CD4-positive, alpha-beta T cell (primary cell): Measurements from ENCODE around the gene TARS2. TPM values are rescaled to one million over a fixed set of nuclear protein-coding genes. Genes with fewer than 3 reads are reported as not detected.

Experiments used
- ATAC-seq: fragments of 200-7000 bp; cut with Tn5 transposase; one replicate; pipeline ENCODE4 v1.10.0; 2022; ENCODE audit warnings: mild to moderate bottlenecking; ENCODE audit not compliant: poor library complexity
- CTCF ChIA-PET: fragments of 350-600 bp; sonication (Branson Sonifier 250); formaldehyde crosslinking; loops from one replicate; lab custom pipeline; 2021; ENCODE audit warnings: antibody characterized with exemption, inconsistent platforms; lab: Charles Lee
- POLR2A ChIA-PET: fragments of 350-600 bp; sonication (Branson Sonifier 250); formaldehyde crosslinking; loops from one replicate; lab custom pipeline; 2021; ENCODE audit warnings: antibody characterized with exemption, inconsistent platforms; lab: Charles Lee
- DNase-seq, 14 experiments: peaks; one replicate each; pipeline ENCODE4 v3.0.0-alpha.2; 2013 to 2020; ENCODE audit warnings: mixed read lengths in 2 of 14
- H3K27ac ChIP-seq, 2 donors: one replicate each; pipeline versions ENCODE4 v1.5.1 to v1.7.0; 2013; ENCODE audit warnings: low read length in 2 of 2, low read depth in 1 of 2, mild to moderate bottlenecking in 1 of 2
- H3K27me3 ChIP-seq, 2 experiments: 1 replicate in 1 of 2; 2 replicates in 1 of 2; pipeline versions ENCODE4 v1.6.1 to v1.7.0; 2013; ENCODE audit warnings: low read length in 2 of 2, control low read depth in 1 of 2, mild to moderate bottlenecking in 1 of 2, moderate library complexity in 1 of 2; ENCODE audit not compliant: insufficient read depth in 2 of 2, control insufficient read depth in 1 of 2
- H3K36me3 ChIP-seq: one replicate; pipeline ENCODE4 v1.6.1; 2013; ENCODE audit warnings: low read length, control low read depth; ENCODE audit not compliant: insufficient read depth
- H3K4me1 ChIP-seq: one replicate; pipeline ENCODE4 v1.6.1; 2013; ENCODE audit warnings: low read length, control low read depth; ENCODE audit not compliant: insufficient read depth
- H3K4me3 ChIP-seq: one replicate; pipeline ENCODE4 v1.5.1; 2013; ENCODE audit warnings: mild to moderate bottlenecking, low read length, moderate library complexity
- H3K9me3 ChIP-seq, 2 experiments: 1 replicate in 1 of 2; 2 replicates in 1 of 2; pipeline versions ENCODE4 v1.6.1 to v1.7.0; 2013; ENCODE audit warnings: low read length in 2 of 2, mild to moderate bottlenecking in 2 of 2, control low read depth in 1 of 2, moderate library complexity in 1 of 2; ENCODE audit not compliant: control insufficient read depth in 1 of 2, insufficient read depth in 1 of 2
- H3K27ac Mint-ChIP-seq: one replicate; pipeline ENCODE4 v1.8.0; 2020; ENCODE audit warnings: mixed read lengths
- H3K27me3 Mint-ChIP-seq: one replicate; pipeline ENCODE4 v1.8.0; 2021; ENCODE audit warnings: mixed read lengths
- H3K36me3 Mint-ChIP-seq: one replicate; pipeline ENCODE4 v1.8.0; 2021; ENCODE audit warnings: low read depth, mixed read lengths
- H3K4me1 Mint-ChIP-seq: one replicate; pipeline ENCODE4 v1.8.0; 2021; ENCODE audit warnings: low read depth, mixed read lengths
- H3K4me3 Mint-ChIP-seq: one replicate; pipeline ENCODE4 v1.8.0; 2020; ENCODE audit warnings: mild to moderate bottlenecking, mixed read lengths
- H3K9me3 Mint-ChIP-seq: one replicate; pipeline ENCODE4 v1.8.0; 2020; ENCODE audit warnings: mixed read lengths
- intact Hi-C, 2 experiments: fragments of 100-400 bp; cut with DNase I in 1 of 2; cut with micrococcal nuclease in 1 of 2; formaldehyde crosslinking; loops; one replicate each; pipeline versions ENCODE4 v1.15.1 to v1.9.0; 2023 to 2025; cut with DNase I, micrococcal nuclease
- total RNA-seq, 174 experiments: library from RNA in 2 of 174; stranded (reverse) in 2 of 174; gene quantifications; one replicate each; pipeline ENCODE4 v1.2.3 and lab custom pipeline; 2021 to 2026
- TF ChIP-seq, protein P1 (sequence below): fragments of 200-600 bp; IDR thresholded peaks from one replicate; pipeline ENCODE4 v1.8.0; 2022; ENCODE audit warnings: antibody characterized with exemption, mild to moderate bottlenecking

TARS2 gene
- total RNA-seq, 2 experiments from 2014 or later: 22.8 to 25.3 TPM

- H3K4me3 Mint-ChIP-seq: no peak overlapping the region
- peaks cover 4% of the 10 kb centered on the region for H3K36me3 Mint-ChIP-seq
- H3K9me3 Mint-ChIP-seq: no peaks in the 10 kb centered on the region
- POLR2A ChIA-PET: interaction anchor here (1.3 kb wide), 1 partner anchor 25 kb away, joined by 9 read pairs; the partner anchor contains the start of gene MCL1
- no peak overlapping the region for H3K27ac ChIP-seq
- H3K4me1 Mint-ChIP-seq: peaks cover 19% of the 10 kb centered on the region
- ATAC-seq (no peak), DNase-seq (no peak)
- peaks cover 47% of the 10 kb centered on the region for H3K4me1 ChIP-seq
- TF ChIP-seq, protein P1, sequence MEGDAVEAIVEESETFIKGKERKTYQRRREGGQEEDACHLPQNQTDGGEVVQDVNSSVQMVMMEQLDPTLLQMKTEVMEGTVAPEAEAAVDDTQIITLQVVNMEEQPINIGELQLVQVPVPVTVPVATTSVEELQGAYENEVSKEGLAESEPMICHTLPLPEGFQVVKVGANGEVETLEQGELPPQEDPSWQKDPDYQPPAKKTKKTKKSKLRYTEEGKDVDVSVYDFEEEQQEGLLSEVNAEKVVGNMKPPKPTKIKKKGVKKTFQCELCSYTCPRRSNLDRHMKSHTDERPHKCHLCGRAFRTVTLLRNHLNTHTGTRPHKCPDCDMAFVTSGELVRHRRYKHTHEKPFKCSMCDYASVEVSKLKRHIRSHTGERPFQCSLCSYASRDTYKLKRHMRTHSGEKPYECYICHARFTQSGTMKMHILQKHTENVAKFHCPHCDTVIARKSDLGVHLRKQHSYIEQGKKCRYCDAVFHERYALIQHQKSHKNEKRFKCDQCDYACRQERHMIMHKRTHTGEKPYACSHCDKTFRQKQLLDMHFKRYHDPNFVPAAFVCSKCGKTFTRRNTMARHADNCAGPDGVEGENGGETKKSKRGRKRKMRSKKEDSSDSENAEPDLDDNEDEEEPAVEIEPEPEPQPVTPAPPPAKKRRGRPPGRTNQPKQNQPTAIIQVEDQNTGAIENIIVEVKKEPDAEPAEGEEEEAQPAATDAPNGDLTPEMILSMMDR: no peak
- H3K27me3 ChIP-seq: peaks cover 0 to 5% of the 10 kb centered on the region in 2 experiments
- CTCF ChIA-PET: no interaction called here
- H3K4me3 ChIP-seq: no peak overlapping the region
- no peak overlapping the region for H3K27ac Mint-ChIP-seq
- intact Hi-C loops: no loop called here
- H3K9me3 ChIP-seq: no peaks in the 10 kb centered on the region
- H3K27me3 Mint-ChIP-seq: peaks cover 12% of the 10 kb centered on the region
- peaks cover 14% of the 10 kb centered on the region for H3K36me3 ChIP-seq
Measured at GRCh38 chr1:150554086-150554452, 66.8 kb downstream of the TARS2 start.

GRCh38 chr1:150555198-150555970 lies 68.2 kb downstream of the TARS2 start:
- Mint-ChIP-seq H3K4me1 (peaks cover 18% of the 10 kb centered on the region), H3K36me3 (peaks cover 9% of the 10 kb centered on the region), H3K9me3 (no peaks in the 10 kb centered on the region), H3K4me3 (peak overlapping the region; percentile 51), H3K27me3 (peaks cover 7% of the 10 kb centered on the region), H3K27ac (no peak overlapping the region)
- Histone ChIP-seq H3K27ac (no peak overlapping the region), H3K4me3 (no peak overlapping the region), H3K4me1 (peaks cover 50% of the 10 kb centered on the region), H3K27me3 (no peaks in the 10 kb centered on the region), H3K9me3 (no peaks in the 10 kb centered on the region), H3K36me3 (peaks cover 14% of the 10 kb centered on the region)
- ATAC-seq (no peak), DNase-seq (peak in 1 of 14 experiments; percentile 45)
- TF ChIP-seq, protein P1: no peak
- POLR2A ChIA-PET: no interaction called here
- CTCF ChIA-PET: no interaction called here
- intact Hi-C loops: no loop called here

DNA sequence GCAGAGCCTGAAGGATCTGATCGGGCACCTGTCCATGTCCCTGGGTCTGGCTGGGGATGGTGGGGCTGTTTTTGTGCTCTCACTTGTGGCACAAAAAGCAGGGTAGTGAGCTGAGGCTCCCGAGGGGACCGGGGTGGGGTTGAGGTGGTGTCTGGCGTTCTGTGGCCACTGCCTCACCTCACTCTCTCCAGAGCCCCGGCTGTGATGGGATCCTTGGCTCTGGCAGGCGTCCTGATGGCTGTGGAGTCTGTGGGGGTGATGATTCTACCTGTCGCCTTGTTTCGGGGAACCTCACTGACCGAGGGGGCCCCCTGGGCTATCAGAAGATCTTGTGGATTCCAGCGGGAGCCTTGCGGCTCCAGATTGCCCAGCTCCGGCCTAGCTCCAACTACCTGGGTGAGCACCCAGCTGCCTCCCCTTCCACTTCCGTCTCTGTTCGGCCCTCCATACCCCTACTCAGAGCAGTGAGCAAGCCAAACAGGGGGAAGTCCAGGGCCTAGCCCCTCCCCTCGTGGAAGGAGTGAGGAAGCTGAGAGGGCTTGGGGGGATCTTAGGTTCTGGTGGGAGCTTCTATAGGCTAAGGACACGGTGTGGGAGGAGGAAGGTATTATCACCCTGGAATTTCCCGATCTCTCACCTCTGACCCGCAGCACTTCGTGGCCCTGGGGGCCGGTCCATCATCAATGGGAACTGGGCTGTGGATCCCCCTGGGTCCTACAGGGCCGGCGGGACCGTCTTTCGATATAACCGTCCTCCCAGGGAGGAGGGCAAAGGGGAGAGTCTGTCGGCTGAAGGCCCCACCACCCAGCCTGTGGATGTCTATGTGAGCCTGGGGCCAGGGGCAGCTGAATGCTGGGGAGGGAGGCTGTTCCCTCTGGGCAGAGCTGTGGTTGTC lies 69.0 kb downstream of the TARS2 start:
- ATAC-seq (no peak), DNase-seq (peak in 1 of 14 experiments; percentile 36)
- H3K9me3 Mint-ChIP-seq: no peaks in the 10 kb centered on the region
- ChIA-PET POLR2A (interaction anchor here (0.9 kb wide), 1 partner anchor 141 kb away, joined by 3 read pairs; the partner anchor contains the start of gene GOLPH3L), CTCF (interaction anchor here (0.5 kb wide), 1 partner anchor 537 kb away, joined by 3 read pairs; no protein-coding TSS in a partner anchor)
- no peaks in the 10 kb centered on the region for H3K27me3 ChIP-seq
- H3K27ac Mint-ChIP-seq: no peak overlapping the region
- peaks cover 18% of the 10 kb centered on the region for H3K4me1 Mint-ChIP-seq
- no peak overlapping the region for H3K4me3 ChIP-seq
- no peaks in the 10 kb centered on the region for H3K9me3 ChIP-seq
- H3K4me3 Mint-ChIP-seq: no peak overlapping the region
- peaks cover 17% of the 10 kb centered on the region for H3K36me3 Mint-ChIP-seq
- H3K27ac ChIP-seq: no peak overlapping the region
- peaks cover 50% of the 10 kb centered on the region for H3K4me1 ChIP-seq
- TF ChIP-seq, protein P1: no peak
- H3K27me3 Mint-ChIP-seq: peaks cover 2% of the 10 kb centered on the region
- H3K36me3 ChIP-seq: peaks cover 14% of the 10 kb centered on the region
- intact Hi-C loops: no loop called here
